ENCODE data around the gene NFAT5.
"Not testable (repeated sequence)": the region's sequence is repeated elsewhere in the genome, so short reads cannot be mapped to it uniquely, and the experiment has no call there.

The NFAT5 gene

DNA sequence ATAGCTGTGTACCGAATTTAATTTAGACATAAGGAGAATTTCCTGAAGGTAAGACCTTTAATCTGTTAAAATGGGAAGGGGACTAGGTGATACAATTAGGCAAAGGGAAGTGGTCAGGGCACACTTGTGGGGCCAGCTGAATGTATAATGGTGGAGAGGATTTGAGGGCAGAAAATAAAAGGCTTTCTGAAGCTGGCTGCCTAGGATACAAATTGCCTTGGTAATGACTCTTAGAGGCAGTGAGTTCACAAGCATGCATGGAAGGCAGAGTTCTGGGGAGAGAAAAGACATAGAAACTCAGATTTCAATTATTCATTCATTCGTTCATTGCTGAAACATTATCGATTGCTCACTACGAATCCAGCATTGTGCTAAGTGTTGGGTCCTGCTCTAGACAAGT is 12.4 kb upstream of the NFAT5 start:
- DNase-seq (ENCODE audit: low read depth) = no peak

DNA sequence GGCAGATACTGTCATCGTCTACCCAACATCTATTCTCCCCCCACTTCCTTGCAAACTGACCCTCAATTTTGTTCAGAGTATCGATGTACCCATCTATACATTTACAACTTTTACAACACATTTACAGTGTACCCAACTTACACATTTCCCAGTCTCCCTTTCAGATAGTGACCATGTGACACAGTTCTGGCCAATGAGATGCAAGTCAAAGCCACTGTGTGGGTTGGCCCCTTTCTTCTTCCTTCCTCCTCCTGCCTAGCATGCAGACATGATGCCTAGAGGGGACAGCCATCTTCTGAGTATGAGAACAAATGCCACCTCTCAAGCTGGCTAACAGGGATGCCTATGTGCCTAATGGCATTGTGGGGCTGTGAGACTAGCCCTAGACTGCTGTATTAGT is 11.3 kb upstream of the NFAT5 start:
- no peak for DNase-seq (ENCODE audit: low read depth)

DNA sequence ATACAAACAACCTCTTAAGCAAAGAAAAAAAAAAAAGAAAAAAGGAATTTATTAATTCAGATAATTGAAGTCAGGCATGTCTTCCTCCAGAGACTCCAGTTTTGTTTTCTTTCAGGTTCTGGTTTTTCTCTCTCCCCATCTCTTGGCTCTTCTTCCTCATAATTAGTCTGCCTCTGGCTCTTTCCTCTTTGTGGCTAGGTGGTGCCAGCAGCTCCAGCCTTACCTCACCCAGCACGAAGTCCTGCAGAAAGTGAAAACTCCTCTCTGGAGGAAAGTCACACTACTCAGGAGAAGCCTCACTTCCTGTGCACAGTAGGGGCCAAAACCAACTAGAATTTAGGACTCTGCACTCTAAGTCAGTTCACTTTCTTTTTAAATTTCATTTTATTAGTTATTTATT is 10.3 kb upstream of the NFAT5 start:
- no peak for DNase-seq (ENCODE audit: low read depth)

DNA sequence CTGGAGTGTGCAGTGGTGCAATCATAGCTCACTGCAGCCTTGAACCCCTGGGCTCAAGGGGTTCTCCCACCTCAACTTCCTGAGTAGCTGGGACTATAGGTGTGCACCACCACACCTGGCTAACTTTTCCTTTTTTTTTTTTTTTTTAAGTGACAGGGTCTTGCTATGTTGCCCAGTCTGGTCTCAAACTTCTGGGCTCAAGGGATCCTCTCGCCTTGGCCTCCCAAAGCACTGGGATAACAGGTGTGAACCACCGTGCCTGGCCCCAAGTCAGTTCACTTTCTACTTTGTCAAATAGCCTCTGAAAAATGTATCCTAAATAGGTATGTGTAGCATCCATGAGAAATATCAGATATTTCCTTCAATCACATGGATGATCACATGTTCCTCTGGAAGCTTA is 9.9 kb upstream of the NFAT5 start:
- no peak for DNase-seq (ENCODE audit: low read depth)

DNA sequence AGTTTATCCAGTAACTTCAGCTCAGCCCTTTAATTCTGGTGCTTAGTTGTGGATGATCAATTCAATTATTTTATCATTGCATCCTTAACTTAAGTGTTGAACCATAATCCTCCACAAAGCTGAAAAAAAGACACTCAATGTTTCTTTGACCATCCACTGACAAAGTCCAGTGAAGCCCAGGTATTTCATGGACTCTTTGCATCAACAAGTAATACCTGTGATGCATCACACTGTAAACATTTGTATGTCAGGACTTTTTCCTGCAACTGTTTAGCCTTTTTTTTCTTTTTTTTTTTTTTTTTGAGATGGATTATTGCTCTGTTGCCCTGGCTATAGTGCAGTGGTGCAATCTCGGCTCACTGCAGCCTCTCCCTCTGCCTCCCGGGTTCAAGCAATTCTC is 6.6 kb upstream of the NFAT5 start:
- no peak for DNase-seq (ENCODE audit: low read depth)

DNA sequence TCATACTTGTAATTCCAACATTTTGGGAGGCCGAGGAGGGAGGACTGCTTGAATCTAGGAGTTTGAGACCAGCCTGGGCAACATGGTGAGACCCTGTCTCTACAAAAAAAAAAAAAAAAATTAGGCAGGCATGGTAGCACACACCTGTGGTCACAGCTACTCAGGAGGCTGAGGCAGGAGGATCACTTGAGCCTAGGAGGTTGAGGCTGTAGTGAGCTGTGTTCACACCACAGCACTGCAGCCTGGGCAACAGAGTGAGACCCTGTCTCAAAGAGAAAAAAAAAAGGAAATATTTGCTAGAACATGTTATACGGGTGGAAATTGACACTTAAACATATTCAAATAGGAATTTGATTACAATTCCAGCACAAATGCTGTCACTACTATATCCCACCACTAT is 4.4 kb upstream of the NFAT5 start:
- not testable (repeated sequence) for DNase-seq (ENCODE audit: low read depth)

DNA sequence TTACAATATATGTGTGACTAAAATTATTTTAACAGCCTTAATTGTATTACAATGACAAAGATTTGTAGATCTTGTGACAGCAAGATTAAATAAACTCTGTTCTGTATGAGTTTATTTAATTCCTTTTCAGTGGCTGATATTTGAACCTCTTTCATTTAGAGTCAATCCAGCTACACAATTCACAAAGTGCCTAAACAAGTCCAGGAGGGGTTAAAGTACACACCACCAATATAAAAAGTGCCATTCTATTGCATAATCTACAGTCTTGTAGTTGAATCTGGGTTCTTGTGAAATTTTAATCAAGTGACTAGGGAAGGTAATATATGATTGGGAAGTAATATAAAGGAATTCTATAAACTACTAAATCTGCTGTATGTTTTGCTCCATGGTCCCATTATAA is 3.9 kb upstream of the NFAT5 start:
- DNase-seq (ENCODE audit: low read depth) = no peak

DNA sequence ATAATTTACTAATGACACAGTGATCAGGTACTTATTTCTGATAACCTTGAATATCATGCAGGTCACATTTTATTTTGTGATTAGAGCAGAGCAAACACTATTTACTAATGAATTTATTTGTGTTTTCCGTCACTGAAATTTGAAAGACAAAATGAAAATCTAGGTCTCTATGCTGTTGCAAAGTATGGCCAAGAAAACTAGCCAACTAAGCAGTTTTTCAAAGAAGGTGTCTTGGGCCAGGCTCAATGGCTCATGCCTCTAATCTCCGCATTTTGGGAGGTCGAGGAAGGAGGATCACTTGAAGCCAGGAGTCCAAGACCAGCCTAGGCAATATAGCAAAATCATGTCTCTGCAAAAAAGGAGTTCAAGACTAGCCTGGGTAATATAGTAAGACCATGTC is 3.0 kb upstream of the NFAT5 start:
- no peak for DNase-seq (ENCODE audit: low read depth)

DNA sequence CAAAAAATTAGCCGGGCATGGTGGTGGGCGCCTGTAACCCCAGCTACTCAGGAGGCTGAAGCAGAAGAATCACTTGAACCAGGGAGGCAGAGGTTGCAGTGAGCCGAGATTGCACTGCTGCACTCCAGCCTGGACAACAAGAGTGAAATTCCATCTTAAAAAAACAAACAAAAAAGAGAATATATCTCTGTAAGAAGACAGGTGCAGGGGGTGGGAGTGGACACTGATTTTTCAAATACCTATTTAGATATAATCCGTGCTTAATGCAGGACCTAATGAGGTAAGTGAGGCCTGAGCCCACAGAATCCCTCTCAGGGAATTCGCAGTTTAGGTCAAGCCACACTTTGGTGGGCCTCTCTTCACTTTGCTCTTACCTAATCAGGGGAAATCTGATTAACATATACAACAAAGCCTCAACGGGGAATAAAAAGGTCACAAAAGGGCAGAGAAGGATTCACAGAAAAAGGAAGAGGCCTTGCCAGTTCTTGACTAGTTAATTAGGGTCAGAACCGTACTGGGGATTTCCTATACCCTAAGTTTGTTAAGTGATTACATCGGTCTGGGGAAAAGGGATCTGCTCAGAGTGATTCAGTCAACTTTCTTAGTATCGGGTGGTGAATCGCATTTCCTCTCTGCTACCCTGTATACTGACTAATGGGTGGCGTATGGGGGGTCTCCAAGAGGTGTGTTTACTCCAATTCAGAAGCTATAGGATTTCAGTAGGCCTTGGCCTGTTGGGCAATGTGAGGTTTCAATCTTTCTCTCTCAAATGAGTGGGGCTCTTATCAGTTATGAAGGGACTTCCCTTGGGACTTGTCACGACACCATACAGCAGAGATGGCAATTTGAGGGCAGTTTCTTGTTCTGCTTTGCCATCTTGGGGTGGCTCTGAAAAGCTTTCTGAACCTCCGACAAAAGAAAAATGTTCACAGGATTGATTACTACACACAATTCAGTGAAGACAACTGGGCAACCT is 1.9 kb upstream of the NFAT5 start:
- DNase-seq (ENCODE audit: low read depth) = no peak

DNA sequence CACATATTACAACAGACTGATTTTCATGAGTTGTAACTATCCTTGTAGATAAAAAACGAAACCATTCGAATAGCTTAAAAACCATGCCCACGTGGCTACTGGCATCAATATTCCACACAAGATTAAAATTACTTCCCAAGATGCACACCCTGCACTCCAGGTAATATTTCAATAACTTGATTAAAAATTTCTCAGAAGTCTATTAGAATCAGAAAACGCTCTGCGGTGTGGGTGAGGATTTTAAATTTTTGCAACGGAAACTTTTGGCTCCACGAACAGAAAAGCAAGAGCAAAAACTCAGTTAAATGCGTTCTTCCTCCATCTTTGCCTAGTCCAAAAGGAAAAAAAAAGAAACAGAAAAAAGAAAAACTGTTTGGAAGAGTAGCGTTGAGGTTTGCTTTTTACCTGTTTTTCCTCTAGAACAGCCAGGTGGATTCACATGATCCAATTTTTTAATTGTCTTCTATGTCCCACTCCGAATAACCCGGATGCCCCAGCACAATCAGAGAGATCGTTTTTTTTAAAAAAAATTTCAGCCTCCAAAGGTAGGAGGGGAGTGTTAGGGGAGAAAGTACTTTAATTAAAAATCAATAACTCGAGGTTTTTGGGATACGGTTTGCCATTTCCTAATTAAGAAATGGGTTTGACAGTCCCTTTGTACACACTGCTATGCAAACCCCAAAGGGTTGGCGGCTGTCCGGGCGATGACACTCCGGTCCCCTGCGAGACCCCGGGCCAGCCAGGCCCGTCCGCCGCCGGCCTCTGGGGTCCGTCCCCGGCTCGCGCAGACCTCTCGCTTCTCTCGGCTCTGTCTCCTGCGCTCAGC is 708 bp upstream of the NFAT5 start:
- no peak for DNase-seq (ENCODE audit: low read depth)

DNA sequence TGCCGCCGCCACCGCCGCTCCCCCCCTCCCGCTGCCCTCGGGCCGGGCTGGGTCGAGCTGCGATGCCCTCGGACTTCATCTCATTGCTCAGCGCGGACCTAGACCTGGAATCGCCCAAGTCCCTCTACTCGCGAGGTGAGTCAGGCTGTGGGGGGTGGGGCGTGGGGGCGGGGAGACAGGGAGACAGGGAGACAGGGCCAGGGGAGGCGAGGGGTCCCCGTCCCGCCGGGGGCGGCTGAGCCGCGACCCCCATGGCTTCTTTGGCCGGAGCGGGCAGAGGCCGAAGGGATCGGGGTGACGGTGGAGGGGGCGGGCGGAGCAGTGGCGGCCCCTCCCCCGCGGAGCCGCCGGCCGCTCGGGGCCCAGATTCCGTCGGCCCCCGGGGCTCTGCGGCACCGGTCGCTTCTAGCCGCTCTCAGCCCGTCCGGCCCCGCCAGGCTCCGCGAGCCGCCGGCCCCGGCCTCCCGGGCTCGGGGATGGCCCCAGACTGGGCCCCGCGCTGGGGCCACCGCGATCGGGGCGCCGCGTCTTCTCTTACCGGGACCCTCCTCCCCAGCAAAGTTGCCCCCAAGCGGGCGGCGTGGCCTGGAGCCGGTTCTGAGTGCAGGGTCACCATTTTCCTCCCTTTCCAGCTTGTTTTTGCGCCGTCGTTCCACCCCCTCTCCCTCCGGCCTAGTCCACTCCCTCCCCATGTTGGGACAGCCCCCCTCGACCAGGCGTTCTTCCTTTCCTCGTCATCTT is 644 bp downstream of the NFAT5 start:
- DNase-seq (ENCODE audit: low read depth) = peak; percentile 52

DNA sequence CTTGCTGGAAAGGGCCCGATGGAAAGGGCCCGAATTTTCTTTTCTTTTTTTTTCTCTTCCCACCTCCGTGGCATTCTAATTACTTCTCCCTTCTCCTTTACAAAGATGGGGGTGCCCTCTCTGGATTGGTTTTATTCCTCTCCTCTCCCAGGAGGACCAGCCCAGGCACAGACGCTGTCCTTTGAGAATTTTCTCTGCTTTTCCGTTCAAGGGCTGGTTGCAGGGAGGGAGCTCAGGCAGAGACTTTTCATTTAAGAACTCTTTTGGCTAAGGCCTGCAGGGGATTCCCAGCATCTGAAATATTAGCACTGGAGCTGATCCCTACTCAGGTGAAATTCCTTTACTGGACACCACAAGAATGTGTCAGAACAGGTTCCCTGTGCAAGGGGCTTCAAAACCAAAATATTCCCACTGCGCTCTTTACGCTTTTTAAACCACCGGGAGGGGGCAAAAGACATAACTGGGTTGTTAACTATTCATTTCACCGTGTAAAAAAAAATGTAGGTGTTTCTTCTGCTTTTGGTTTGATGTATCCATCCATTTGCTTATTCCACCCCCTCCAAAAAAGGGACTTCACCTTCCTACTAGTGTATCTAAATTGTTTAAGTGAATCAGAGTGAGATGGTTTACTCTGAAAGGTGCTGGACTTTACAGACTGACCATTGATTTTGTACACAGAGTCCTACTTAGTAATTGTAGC is 1.4 kb downstream of the NFAT5 start:
- DNase-seq (ENCODE audit: low read depth) = no peak

DNA sequence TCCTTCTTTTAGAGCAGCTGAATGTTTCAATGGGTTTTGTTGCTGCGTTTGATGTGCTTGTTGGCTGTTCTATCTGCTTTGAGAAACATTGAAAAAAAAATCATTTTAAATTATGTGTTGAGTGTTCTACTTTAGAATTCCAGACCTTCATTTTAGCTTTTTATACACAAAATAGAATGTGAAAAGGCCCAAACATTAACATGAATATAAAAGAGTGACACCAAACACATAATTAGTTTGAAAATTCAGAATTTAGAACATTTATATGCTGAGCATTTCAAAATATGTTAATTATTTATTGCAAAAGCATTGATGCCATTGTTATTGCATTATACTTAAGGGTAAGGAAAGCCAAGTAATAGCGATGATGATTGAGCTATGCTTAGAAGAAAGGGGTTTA is 2.9 kb downstream of the NFAT5 start:
- DNase-seq (ENCODE audit: low read depth) = no peak

DNA sequence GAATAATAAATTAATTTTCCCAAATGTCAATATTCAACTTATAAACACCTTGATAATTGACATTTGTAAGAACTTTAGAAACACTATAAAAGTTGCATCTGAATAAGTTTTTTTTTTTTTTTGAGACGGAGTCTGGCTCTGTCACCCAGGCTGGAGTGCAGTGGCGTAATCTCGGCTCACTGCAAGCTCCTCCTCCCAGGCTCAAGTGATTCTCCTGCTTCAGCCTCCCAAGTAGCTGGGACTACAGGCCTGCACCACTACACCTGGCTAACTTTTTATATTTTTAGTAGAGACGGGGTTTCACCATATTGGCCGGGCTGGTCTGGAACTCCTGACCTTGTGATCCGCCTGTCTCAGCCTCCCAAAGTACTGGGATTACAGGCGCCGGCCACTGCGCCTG is 13.0 kb downstream of the NFAT5 start:
- not testable (repeated sequence) for DNase-seq (ENCODE audit: low read depth)

DNA sequence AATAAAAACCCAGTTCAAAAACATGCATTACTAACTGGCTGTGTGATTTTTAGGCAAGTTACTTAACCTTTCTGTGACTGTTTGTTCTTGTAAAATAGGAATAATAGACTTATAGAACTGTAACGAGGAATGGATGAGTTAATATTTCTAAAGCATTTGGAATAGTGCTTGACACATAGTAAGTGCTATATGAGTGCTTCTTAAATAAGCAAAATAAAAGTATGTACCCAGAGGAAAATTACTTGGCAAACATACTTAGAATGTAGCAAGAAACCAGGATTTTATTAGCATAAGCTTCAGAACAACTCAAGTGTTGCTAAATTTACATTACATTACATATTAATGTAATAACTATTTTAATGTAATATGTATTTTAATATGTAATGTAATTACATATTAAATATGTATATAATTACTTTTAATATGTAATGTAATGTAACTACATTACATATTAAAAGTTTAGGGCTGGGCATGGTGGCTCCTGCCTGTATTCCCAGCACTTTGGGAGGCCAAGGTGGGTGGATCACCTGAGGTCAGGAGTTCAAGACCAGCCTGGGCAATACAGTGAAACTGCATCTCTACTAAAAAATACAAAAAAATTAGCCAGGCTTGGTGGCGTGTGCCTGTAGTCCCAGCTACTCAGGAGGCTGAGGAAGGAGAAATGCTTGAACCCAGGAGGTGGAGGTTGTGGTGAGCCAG is 14.2 kb downstream of the NFAT5 start:
- no peak for DNase-seq (ENCODE audit: low read depth)

DNA sequence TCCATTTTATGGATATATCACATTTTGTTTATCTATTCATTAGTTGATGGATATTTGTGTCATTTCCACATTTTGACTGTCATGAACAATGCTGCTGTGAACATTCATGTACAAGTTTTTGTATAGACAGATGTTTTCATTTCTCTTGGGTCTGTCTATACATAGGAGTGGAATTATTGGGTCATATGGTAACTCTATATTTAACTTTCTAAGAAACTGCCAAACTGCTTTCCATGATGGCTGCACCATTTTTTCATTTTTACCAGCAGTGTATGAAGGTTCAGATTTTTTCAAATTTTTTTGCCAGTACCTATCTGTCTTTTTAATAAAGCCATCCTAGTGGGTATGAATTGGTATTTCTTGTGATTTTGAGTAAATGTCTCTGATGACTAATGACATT is 15.5 kb downstream of the NFAT5 start:
- DNase-seq (ENCODE audit: low read depth) = no peak

DNA sequence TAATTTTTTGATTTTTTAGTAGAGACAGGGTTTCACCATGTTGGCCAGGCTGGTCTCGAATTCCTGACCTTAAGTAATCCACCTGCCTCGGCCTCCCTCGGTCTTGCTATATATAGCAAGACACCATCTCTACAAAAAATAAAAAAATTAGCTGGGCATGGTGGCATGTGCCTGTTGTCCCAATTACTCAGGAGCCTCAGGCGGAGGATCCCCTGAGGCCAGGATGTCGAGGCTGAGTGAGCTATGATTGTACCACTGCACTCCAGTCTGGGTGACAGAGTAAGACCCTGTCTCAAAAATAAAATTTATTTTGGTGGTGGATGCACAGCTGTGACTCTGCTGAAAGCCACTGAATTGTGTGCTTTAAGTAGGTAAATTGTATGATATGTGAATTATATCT is 18.7 kb downstream of the NFAT5 start:
- not testable (repeated sequence) for DNase-seq (ENCODE audit: low read depth)

DNA sequence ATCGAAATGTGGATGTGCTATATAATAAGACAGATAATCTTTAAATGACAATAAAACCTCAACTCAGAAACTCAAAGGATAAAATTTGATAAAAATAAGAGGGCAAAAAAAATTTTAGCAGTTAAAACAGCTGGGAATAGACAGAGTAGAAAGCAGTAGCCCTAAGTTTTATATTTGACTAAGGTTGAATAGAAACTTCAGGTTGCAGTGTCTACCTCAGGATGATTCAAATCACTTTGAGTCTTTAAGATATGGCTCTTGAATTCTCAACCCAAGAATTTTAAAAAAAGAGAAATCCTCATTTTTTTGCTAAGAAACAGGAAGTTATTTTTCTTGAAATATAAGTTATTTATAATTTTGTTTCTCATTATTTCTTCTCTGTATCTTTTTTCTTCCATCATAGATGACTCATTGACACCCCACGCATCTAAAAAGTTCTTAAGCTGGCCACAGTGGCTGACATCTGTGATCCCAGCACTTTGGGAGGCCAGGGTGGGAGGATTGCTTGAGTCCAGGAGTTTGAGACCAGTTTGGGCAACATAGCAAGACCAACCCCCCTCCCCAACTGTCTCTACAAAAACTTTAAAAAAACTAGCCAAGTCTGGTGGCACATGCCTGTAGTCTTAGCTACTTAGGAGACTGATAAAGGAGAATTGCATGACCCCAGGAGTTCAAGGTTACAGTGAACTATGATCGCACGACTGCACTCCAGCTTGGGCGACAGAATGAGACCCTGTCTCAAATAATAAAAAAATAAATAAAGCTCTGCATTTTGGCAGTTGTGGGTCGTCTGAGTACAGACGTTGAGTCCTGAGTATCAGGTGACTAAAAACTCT is 23.9 kb downstream of the NFAT5 start:
- no peak for DNase-seq (ENCODE audit: low read depth)

DNA sequence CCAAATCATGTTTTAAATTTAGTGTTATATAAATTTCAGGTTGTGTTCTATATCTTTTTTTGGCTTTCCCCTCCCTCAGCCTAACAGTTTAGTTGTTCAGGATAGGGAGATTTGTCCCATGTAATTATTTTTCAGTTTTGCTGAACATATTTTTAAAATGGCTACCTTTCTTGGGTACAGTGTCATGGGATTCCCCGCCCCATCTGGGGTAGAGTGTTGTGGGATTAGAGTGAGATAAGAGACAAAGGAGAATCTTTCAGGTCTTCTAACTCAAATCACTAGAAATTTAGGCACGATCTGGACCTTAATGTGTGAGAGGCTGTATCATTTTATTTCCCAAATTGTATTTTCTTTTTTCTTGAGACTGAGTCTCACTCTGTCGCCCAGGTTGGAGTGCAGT is 24.8 kb downstream of the NFAT5 start:
- no peak for DNase-seq (ENCODE audit: low read depth)

DNA sequence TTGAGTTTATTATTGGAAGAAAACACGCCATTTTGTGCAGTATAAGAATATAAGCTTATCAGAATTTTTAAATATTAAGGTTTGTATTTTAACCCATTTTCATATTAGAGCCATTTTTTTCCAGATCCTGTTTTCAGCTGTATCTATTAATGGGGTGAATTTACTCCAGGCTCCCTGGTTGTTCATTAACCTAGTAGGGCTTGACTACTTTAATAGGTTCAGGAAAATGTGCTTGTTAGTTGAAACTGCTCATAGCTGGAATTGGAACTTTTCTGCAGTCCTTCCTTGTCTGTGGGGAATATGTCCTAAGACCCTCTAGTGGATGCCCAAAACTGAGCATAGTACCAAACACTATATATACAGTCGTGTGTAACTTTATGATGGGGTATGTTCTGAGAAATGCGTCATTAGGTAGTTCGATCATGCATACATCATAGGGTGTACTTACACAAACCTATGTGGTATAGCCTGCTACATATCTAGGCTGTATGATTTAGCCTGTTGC is 28.0 kb downstream of the NFAT5 start:
- DNase-seq (ENCODE audit: low read depth) = no peak
